Psoas muscle (tissue), 8 donors: Measurements from ENCODE around the gene SCAMP2. TPM values are rescaled to one million over a fixed set of nuclear protein-coding genes. Genes with fewer than 3 reads are reported as not detected.

Source experiments
- ATAC-seq, 4 donors: fragments of 200-7000 bp; cut with Tn5 transposase; one replicate each; pipeline ENCODE4 v1.9.1; 2020; ENCODE audit warnings: moderate library complexity in 3 of 4, mild to moderate bottlenecking in 2 of 4
- DNase-seq, 2 donors: peaks; one replicate each; pipeline ENCODE4 v3.0.0-alpha.2; 2020
- H3K27ac ChIP-seq: fragments of 200-600 bp; one replicate; pipeline ENCODE4 v1.8.0; 2022
- H3K27me3 ChIP-seq, 3 donors: fragments of 200-600 bp in 1 of 3; one replicate each; pipeline versions ENCODE4 v1.6.1 to v1.8.0; 2013 to 2022; ENCODE audit warnings: low read length in 2 of 3, mild to moderate bottlenecking in 2 of 3, moderate library complexity in 1 of 3; ENCODE audit not compliant: insufficient read depth in 3 of 3
- H3K36me3 ChIP-seq, 2 donors: fragments of 200-600 bp in 1 of 2; one replicate each; pipeline versions ENCODE4 v1.6.1 to v1.8.0; 2013 to 2022; ENCODE audit warnings: low read depth in 1 of 2, mild to moderate bottlenecking in 1 of 2, moderate library complexity in 1 of 2; ENCODE audit not compliant: insufficient read depth in 1 of 2
- H3K4me1 ChIP-seq: fragments of 200-600 bp; one replicate; pipeline ENCODE4 v1.8.0; 2022
- H3K4me3 ChIP-seq: fragments of 200-600 bp; one replicate; pipeline ENCODE4 v1.8.0; 2022; ENCODE audit warnings: mild to moderate bottlenecking
- H3K9me3 ChIP-seq: fragments of 200-600 bp; one replicate; pipeline ENCODE4 v1.8.0; 2022
- CTCF ChIP-seq: fragments of 200-600 bp; IDR thresholded peaks from one replicate; pipeline ENCODE4 v1.8.0; 2022; ENCODE audit warnings: antibody characterized with exemption
- WGBS, 3 donors: extraction: QIAGEN DNeasy Blood & Tissue Kit; methylation state at CpG; one replicate each; pipeline versions ENCODE4 v1.1.6 to v1.1.7; 2013; 5-methylcytosine and 5-hydroxymethylcytosine counted together
- intact Hi-C, 2 donors: fragments of 100-400 bp; cut with DNase I; formaldehyde crosslinking; loops; one replicate each; pipeline versions ENCODE4 v1.11.0 to v1.14.2; 2022
- polyA plus RNA-seq, 3 donors: library from polyadenylated mRNA; stranded (reverse); fragments of 200-250 nt; gene quantifications; one replicate each; pipeline ENCODE4 v1.2.3, GENCODE V29; 2013
- total RNA-seq, 4 donors: library from RNA; stranded (reverse); fragmentation: NEBNext Ultra II Directional in 2 of 4; extraction: Animal tissue kit (Norgen Biotek cat#: 25700) in 2 of 4; gene quantifications; one replicate each; pipeline versions ENCODE4 v1.2.1 to v1.2.4, GENCODE V29; 2021 to 2023
- donor health status: healthy with polysubstance abuse.
- donor health status: DM: no; HTN: no; CAD: no; lungs with moderate emphysema.
- donor health status: Bipolar disorder and iron deficiency.
- donor health status: healthy.
- donor health status: DM: yes; HTN: yes; CAD: no.
- donor health status: DM: no; HTN: no; CAD: no.
- donor health status: DM: no; HTN: no; CAD: no.
- donor health status: DM: yes; HTN: yes; CAD: no.

The SCAMP2 gene
- total and polyA plus RNA-seq, 7 donors: 32.1 to 73.6 (median 48.6) TPM

DNA sequence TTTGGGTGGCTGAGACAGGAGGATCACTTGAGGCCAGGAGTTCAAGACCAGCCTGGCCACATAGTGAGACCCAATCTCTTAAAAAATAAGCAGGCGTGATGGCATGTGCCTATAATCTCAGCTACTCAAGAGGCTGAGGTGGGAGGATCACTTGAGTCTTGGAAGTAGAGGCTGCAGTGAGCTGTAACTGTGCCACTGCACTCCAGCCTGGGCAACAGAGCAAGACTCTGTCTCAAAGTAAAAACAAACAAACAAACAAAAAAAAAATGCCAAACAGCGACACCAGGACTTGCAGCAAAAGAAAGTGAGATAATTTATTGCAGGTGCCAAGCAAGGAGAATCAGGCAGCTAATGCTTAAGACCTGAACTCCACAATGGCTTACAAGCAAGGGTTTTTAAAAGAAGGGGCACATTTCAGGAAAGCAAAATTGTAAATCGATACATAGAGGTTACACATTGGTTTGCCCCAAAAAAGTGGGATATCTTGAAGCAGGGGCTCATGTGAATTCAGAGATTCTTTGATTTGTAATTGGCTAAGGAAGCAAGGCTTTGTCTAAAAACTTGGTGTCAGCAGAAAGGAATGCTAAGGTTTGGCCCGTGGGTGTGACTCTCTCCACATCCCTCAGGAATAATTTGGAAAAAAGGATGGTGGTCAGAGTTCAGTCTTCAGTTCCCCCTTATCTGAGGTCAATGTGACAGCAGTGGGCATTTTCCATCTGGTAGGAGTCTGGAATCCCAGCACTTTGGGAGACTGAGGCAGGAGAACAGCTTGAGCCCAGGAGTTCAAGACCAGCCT, 11.5 kb upstream of the SCAMP2 start:
- Histone ChIP-seq H3K36me3 (no peaks in the 10 kb centered on the region), H3K27me3 (no peaks in the 10 kb centered on the region), H3K9me3 (peaks cover 2% of the 10 kb centered on the region), H3K4me3 (no peak overlapping the region), H3K27ac (no peak overlapping the region), H3K4me1 (peaks cover 11% of the 10 kb centered on the region)
- intact Hi-C loops: no loop called here
- no peak for TF ChIP-seq CTCF
- ATAC-seq (no peak), DNase-seq (no peak)
- 71 to 75% (median 71%) methylated on average over 4 of the region's 4 CpGs for WGBS, 3 donors

GRCh38 chr15:74882528-74882927, 9.4 kb upstream of the SCAMP2 start:
- no peak overlapping the region for H3K4me3 ChIP-seq
- WGBS, 3 donors: 88 to 97% (median 89%) methylated on average over 6 of the region's 6 CpGs
- H3K9me3 ChIP-seq: peaks cover 2% of the 10 kb centered on the region
- H3K36me3 ChIP-seq: no peaks in the 10 kb centered on the region
- no peaks in the 10 kb centered on the region for H3K27me3 ChIP-seq
- intact Hi-C loops: no loop called here
- no peak overlapping the region for H3K27ac ChIP-seq
- no peaks in the 10 kb centered on the region for H3K4me1 ChIP-seq
- ATAC-seq (no peak), DNase-seq (no peak)
- TF ChIP-seq CTCF: no peak

DNA sequence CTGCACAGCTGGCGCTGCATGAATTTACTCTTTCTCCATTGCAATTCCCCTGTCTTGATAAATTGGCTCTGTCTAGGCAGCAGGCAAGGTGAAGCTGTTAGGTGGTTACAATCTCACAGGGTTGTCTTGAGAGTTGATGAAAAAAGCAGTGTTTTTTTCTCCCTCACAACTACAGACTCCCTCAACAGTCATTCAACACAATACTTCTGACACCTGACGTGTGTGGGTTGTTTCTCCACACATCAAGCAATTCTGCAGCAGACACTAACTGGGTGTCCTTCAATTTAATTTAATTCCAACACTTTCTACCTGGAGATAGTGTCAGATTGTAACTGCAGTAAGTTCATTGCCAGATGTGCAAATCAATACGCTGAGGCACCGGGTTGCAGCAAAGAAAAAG, 5.1 kb upstream of the SCAMP2 start:
- WGBS, 3 donors: 77 to 86% (median 84%) methylated on average over 4 of the region's 4 CpGs
- no peak for TF ChIP-seq CTCF
- H3K27ac ChIP-seq: no peak overlapping the region
- H3K36me3 ChIP-seq: no peaks in the 10 kb centered on the region
- H3K9me3 ChIP-seq: peaks cover 2% of the 10 kb centered on the region
- DNase-seq (no peak), ATAC-seq (no peak)
- H3K4me1 ChIP-seq: no peaks in the 10 kb centered on the region
- intact Hi-C loops: no loop called here
- no peak overlapping the region for H3K4me3 ChIP-seq
- H3K27me3 ChIP-seq: no peaks in the 10 kb centered on the region

- Histone ChIP-seq H3K27me3 (no peaks in the 10 kb centered on the region), H3K4me1 (peaks cover 34% of the 10 kb centered on the region), H3K4me3 (peak overlapping the region; percentile 88), H3K27ac (peak overlapping the region; percentile 99), H3K36me3 (peaks cover 0 to 3% of the 10 kb centered on the region in 2 donors), H3K9me3 (no peaks in the 10 kb centered on the region)
- intact Hi-C loops: no loop called here
- ATAC-seq (no peak), DNase-seq (no peak)
- TF ChIP-seq CTCF: no peak
- WGBS, 3 donors: 34 to 42% (median 41%) methylated on average over 16 of the region's 16 CpGs
Measured at GRCh38 chr15:74873756-74874424, 725 bp upstream of the SCAMP2 start.
